ENCODE results near the gene SREK1. TPM values are rescaled to one million over a fixed set of nuclear protein-coding genes. Genes with fewer than 3 reads are reported as not detected.

Gene SREK1
- polyA plus RNA-seq, 1 donor (not counting 4 experiments of a cell fraction or from before 2014, with no cell fraction given), result 47.5 TPM

GRCh38 chr5:66231508-66231907 lies 87.4 kb downstream of the SREK1 start:
- Histone ChIP-seq H3K4me1 (ENCODE audit: control insufficient read depth, extremely low read depth, insufficient read depth, low read length) (no peaks in the 10 kb centered on the region), H3K27ac (ENCODE audit: control insufficient read depth, insufficient read depth, low read length) (no peak overlapping the region), H3K4me2 (ENCODE audit: control insufficient read depth, extremely low read depth, insufficient read depth, low read depth, low read length) (no peak overlapping the region), H3K9me1 (ENCODE audit: control insufficient read depth, extremely low read depth, insufficient read depth, low read length) (no peaks in the 10 kb centered on the region), H2AFZ (ENCODE audit: control insufficient read depth, low read length) (no peak overlapping the region), H3K9me3 (ENCODE audit: control insufficient read depth, low read depth, low read length) (no peaks in the 10 kb centered on the region), H3K4me3 (ENCODE audit: control insufficient read depth in 2 of 3, extremely low read depth in 1 of 3, insufficient read depth in 2 of 3, low read depth in 1 of 3, low read length in 3 of 3) (no peak overlapping the region), H3K36me3 (ENCODE audit: control insufficient read depth in 2 of 2, extremely low read depth in 1 of 2, insufficient read depth in 2 of 2, low read length in 2 of 2) (no peaks in the 10 kb centered on the region), H4K20me1 (ENCODE audit: control insufficient read depth, extremely low read depth, insufficient read depth, low read length) (no peaks in the 10 kb centered on the region), H3K27me3 (ENCODE audit: control insufficient read depth, extremely low read depth, insufficient read depth, low read length) (peaks cover 4% of the 10 kb centered on the region), H3K79me2 (ENCODE audit: control insufficient read depth, insufficient read depth, low read length) (no peaks in the 10 kb centered on the region), H3K9ac (ENCODE audit: control insufficient read depth, extremely low read depth, insufficient read depth, low read length) (no peak overlapping the region)
- no peak for TF ChIP-seq CTCF (optimal IDR thresholded peaks at IDR 0.05 in 1 of 3, IDR thresholded peaks at IDR 0.05 in 1 of 3, conservative IDR thresholded peaks at IDR 0.05 in 1 of 3; ENCODE audit: extremely low read depth in 1 of 3, insufficient read depth in 2 of 3, low read length in 3 of 3)
- DNase-seq (ENCODE audit: low read depth, low spot score) (no peak), FAIRE-seq (no peak)
- dilution Hi-C loops (cut with MboI; ENCODE audit: extremely low pct_ligation_motif_present, low sequenced_read_pairs), result no loop called here

GRCh38 chr5:66232275-66232674 lies 88.2 kb downstream of the SREK1 start:
- FAIRE-seq (no peak), DNase-seq (ENCODE audit: low read depth, low spot score) (no peak)
- H3K9ac ChIP-seq (ENCODE audit: control insufficient read depth, extremely low read depth, insufficient read depth, low read length), result no peak overlapping the region
- no peak overlapping the region for H3K4me2 ChIP-seq (ENCODE audit: control insufficient read depth, extremely low read depth, insufficient read depth, low read depth, low read length)
- H3K4me1 ChIP-seq (ENCODE audit: control insufficient read depth, extremely low read depth, insufficient read depth, low read length), result no peaks in the 10 kb centered on the region
- H3K36me3 ChIP-seq (ENCODE audit: control insufficient read depth in 2 of 2, extremely low read depth in 1 of 2, insufficient read depth in 2 of 2, low read length in 2 of 2), result no peaks in the 10 kb centered on the region
- H3K27ac ChIP-seq (ENCODE audit: control insufficient read depth, insufficient read depth, low read length), result no peak overlapping the region
- H3K9me3 ChIP-seq (ENCODE audit: control insufficient read depth, low read depth, low read length), result no peaks in the 10 kb centered on the region
- no peaks in the 10 kb centered on the region for H3K79me2 ChIP-seq (ENCODE audit: control insufficient read depth, insufficient read depth, low read length)
- no peak overlapping the region for H3K4me3 ChIP-seq (ENCODE audit: control insufficient read depth in 2 of 3, extremely low read depth in 1 of 3, insufficient read depth in 2 of 3, low read depth in 1 of 3, low read length in 3 of 3)
- no peaks in the 10 kb centered on the region for H3K9me1 ChIP-seq (ENCODE audit: control insufficient read depth, extremely low read depth, insufficient read depth, low read length)
- no peaks in the 10 kb centered on the region for H4K20me1 ChIP-seq (ENCODE audit: control insufficient read depth, extremely low read depth, insufficient read depth, low read length)
- peaks cover 4% of the 10 kb centered on the region for H3K27me3 ChIP-seq (ENCODE audit: control insufficient read depth, extremely low read depth, insufficient read depth, low read length)
- no peak overlapping the region for H2AFZ ChIP-seq (ENCODE audit: control insufficient read depth, low read length)
- TF ChIP-seq EZH2 (IDR thresholded peaks at IDR 0.05; ENCODE audit: low read length), result no peak
- TF ChIP-seq CTCF (optimal IDR thresholded peaks at IDR 0.05 in 1 of 3, IDR thresholded peaks at IDR 0.05 in 1 of 3, conservative IDR thresholded peaks at IDR 0.05 in 1 of 3; ENCODE audit: extremely low read depth in 1 of 3, insufficient read depth in 2 of 3, low read length in 3 of 3), result no peak
- dilution Hi-C loops (cut with MboI; ENCODE audit: extremely low pct_ligation_motif_present, low sequenced_read_pairs), result no loop called here

Data from keratinocyte (primary cell).